Measurements from ENCODE around the gene CSE1L.
"Not testable (repeated sequence)": the region's sequence is repeated elsewhere in the genome, so short reads cannot be mapped to it uniquely, and the experiment has no call there.

Gene CSE1L

DNA sequence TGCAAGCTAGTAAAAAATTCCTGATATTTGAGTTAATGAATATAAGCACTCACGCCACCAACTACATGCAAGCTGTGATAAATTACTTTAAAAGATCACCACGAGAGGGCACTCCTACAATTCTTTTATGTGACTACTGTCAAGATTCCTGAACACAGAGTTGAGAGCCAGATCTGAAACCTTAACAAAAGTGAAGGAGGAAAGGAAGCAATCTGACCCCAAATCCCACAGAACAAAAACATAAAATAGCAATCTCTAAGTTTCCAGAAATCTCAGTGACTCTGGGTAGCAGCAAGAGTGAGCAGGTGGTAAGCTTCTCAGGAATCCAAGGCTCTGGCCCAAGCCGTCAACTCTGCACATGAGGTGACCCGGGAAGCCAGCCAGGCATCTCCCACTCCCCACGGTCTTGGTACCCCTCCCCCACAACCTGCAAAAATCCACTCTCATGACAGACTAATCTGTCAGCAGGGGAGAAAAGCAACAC is 86.9 kb downstream of the CSE1L start:
- peak; percentile 90 for FAIRE-seq

DNA sequence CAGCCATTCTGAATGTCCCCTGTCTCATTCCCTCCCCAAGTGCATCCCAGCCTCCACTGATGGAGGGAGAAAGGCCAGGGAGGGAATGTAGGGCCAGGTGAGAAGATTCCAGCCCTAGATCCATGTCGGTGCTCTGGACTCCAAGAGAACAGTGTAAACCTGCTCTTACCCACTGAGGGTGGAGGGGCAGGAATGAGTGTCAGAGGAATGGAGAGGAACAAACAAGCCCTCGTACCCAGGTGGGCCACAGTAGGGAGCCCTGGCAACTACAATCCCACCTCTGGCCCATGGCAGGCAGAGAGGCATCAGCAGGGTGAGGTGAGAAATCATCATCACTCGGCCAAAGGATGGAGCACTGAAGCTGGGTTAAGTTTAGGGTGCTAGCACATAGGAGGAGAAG is 87.5 kb downstream of the CSE1L start:
- no peak for FAIRE-seq

DNA sequence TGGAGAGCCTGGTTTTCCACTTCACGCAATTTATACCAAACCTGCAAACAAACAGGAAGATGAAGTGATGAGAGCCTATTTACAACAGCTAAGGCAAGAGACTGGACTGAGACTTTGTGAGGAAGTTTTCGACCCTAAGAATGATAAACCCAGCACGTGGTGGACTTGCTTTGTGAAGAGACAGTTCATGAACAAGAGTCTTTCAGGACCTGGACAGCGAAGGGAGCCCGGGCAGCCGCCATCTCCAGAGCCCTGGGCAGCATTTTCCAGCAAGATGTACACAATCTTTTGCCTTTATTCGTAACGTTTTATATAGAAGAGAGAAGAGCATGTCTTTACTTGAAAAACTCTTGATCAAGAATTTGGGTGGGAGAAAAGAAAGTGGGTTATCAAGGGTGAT is 88.7 kb downstream of the CSE1L start:
- FAIRE-seq = not testable (repeated sequence)

DNA sequence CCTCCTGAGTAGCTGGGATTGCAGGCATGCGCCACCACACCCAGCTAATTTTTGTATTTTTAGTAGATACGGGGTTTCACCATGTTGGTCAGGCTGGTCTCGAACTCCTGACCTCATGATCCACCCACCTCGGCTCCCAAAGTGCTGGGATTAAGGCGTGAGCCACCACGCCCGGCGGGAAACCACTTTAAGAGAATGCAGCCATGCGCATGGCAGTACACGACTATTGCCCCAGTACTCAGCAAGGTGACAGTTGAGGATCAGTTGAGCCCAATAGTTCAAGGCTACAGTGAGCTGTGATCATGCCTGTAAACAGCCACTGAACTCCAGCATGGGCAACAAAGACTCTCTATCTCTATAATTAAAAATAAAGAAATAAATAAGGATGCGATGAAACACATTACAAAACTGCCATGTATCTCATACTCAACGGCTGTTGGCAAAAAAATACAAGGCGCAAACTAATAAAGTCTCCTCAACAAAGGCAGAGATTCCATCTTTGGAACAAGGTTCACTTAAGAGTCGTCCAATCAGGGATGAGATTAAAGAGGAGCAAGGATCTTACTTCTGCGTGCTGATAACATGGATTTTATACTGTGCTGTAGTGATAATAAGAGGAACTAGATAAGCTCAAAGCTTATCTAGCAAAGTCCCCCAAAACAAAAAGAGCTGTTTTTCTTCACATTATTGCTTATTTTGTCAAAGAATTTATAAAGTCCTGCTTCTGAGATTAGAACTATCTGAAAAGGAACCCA is 90.9 kb downstream of the CSE1L start:
- FAIRE-seq = no peak

DNA sequence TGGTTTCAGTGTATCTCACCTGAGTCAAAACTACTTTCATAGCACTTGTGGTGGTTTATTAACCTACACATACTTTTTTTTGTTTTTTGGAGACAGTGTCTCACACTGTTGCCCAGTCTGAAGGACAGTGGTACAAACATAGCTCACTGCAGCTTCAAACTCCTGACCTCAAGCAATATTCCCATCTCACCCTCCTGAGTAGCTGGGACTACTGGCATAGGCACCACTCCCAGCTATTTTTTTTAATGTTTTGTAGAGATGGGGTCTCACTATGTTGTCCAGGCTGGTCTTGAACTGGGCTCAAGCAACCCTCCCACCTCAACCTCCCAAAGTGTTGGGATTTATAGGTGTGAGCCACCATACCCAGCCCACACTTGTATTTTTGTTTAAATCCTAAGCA is 92.3 kb downstream of the CSE1L start:
- FAIRE-seq = no peak

DNA sequence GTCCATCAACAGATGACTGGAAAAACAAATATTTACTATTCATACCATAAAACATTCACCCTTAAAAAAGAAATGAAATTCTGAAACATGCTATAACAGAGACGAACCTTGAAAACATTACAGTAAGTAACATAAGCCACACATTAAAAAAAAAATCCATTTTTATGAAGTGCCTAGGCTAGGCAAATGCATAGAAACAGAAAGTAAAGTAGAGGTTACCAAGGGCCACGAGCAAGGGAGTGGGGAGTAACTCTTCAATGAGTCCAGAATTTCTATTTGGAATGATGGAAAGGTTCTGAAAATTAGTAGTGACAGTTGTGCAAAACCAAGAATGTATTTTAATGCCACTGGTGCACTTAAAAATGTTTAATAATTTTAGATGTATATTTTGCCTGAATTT is 94.3 kb downstream of the CSE1L start:
- no peak for FAIRE-seq

DNA sequence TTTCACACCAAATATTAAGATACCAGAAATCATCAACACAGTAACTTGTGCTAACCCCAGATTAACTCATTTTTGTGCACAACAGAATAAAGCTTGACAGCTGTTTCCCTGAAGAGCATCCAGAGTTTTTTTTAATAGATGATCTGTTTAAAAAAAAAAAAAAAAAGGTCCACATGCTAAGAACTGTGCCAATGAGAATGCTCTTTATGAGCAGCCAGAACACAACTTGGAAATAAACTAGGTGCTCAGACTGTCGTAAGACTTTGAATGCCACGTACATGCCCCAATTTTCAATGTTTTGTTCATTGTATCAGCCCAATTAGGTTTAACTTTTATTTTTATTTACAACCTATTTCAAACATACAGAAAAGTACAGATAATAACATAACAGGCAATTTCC is 94.7 kb downstream of the CSE1L start:
- no peak for FAIRE-seq

All from G401.6 (cell line).